Cerebellar cortex (tissue), 1 donor: ENCODE measurements around the gene KLK2.

Experiments used
- DNase-seq: peaks from one replicate; pipeline ENCODE4 v3.0.0-alpha.2; 2015; ENCODE audit warnings: low spot score

Gene KLK2

DNA sequence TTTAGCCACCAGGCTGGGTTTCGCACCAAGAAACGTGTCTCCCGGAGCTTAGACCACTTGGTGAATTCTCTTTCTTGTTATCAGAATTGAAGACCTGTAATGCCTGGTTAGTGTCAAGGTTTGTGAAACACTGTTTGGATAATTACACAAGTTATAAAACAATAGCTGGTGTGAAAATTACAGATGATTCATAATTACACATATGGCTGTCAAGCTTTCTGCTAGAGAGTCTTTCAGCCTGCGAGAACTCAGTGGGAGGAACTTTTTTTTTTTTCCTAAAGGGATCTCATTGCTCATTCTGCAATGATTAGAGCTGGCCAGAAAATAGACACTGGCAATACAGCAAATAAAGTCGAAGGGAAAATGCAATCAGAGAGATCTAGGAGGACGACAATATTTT, 51.3 kb downstream of the KLK2 start:
- DNase-seq: no peak

- no peak for DNase-seq
Measured at GRCh38 chr19:50925734-50926133, 52.5 kb downstream of the KLK2 start.

- no peak for DNase-seq
Measured at GRCh38 chr19:50926144-50926543, 52.9 kb downstream of the KLK2 start.

DNA sequence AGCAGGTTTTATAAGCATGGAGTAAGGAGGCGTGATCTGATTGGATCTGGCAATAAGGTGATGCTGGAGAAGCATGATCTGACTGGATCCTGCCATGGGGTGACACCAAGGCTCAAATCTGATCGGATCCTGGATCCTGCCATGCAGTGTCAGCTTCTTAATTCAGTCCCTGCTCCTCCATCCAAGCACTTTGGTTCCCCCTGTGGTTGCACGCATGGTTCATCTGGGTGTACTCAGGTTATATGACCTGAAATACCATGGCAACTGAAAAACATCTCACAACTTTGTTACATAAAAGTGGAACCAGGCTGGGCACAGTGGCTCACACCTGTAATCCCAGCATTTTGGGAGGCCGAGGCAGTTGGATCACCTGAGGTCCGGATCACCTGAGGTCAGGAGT, 55.6 kb downstream of the KLK2 start:
- no peak for DNase-seq
